Renal cortical epithelial cell (primary cell): ENCODE measurements around the gene PCDHA2. TPM values are rescaled to one million over a fixed set of nuclear protein-coding genes. Genes with fewer than 3 reads are reported as not detected.
A peak's percentile ranks its signal among the peaks of the same experiment; 100 is the strongest.
"Not testable (repeated sequence)": the region's sequence is repeated elsewhere in the genome, so short reads cannot be mapped to it uniquely, and the experiment has no call there.

Experiments used
- DNase-seq: peaks from one replicate; pipeline ENCODE4 v3.0.0-alpha.2; 2011; ENCODE audit warnings: low read depth
- total RNA-seq: library from RNA; depleted of rRNA; stranded (reverse); fragments of >200 nt; gene quantifications from 2 replicates; pipeline ENCODE4 v1.2.3, GENCODE V29; 2014

The PCDHA2 gene
- total RNA-seq, 1 donor from 2014 or later, result 0.35 TPM

- DNase-seq, result no peak
These were observed 27.0 kb downstream of the PCDHA2 start, which contains the start of gene PCDHA5 for GRCh38 chr5:140821375-140822280. TSS of gene PCDHA5 (plus strand) at chr5:140821613.

GRCh38 chr5:140822281-140822629, 27.6 kb downstream of the PCDHA2 start:
- no peak for DNase-seq

- not testable (repeated sequence) for DNase-seq
These were observed 28.3 kb downstream of the PCDHA2 start for GRCh38 chr5:140822969-140823368.

- DNase-seq, result no peak
These were observed 28.8 kb downstream of the PCDHA2 start for GRCh38 chr5:140823475-140823874.

GRCh38 chr5:140827704-140828361, 33.2 kb downstream of the PCDHA2 start, which contains the start of gene PCDHA6:
TSS of gene PCDHA6 (plus strand) at chr5:140827960. CDS start at chr5:140828092, 132 bp downstream.
- DNase-seq, result no peak

- no peak for DNase-seq
These were observed 33.7 kb downstream of the PCDHA2 start for GRCh38 chr5:140828362-140828737.

GRCh38 chr5:140829511-140830501, 35.2 kb downstream of the PCDHA2 start:
- not testable (repeated sequence) for DNase-seq

- peak; percentile 6 for DNase-seq
These were observed 39.3 kb downstream of the PCDHA2 start, which contains the start of gene PCDHA7 for GRCh38 chr5:140833993-140834392. TSS of gene PCDHA7 (plus strand) at chr5:140834269. CDS start at chr5:140834384, 115 bp downstream.

GRCh38 chr5:140834439-140835008, 39.9 kb downstream of the PCDHA2 start:
- not testable (repeated sequence) for DNase-seq

GRCh38 chr5:140835622-140836510, 41.2 kb downstream of the PCDHA2 start:
- no peak for DNase-seq

GRCh38 chr5:140840978-140841962, 46.6 kb downstream of the PCDHA2 start, which contains the start of gene PCDHA8:
TSS of gene PCDHA8 (plus strand) at chr5:140841187. CDS start at chr5:140841322, 135 bp downstream.
- DNase-seq, result no peak

- no peak for DNase-seq
These were observed 48.4 kb downstream of the PCDHA2 start for GRCh38 chr5:140842798-140843733.

Other genes starting within 250 kb of the PCDHA2 start
- 0.17 and 0.80 TPM in 2 replicates for gene EIF4EBP3, start 247.2 kb upstream of the PCDHA2 start, total RNA-seq
- 28.2 and 48.1 TPM in 2 replicates for gene SRA1, start 237.4 kb upstream of the PCDHA2 start, total RNA-seq
- gene APBB3, start 230.3 kb upstream of the PCDHA2 start, total RNA-seq, result 5.2 and 21.5 TPM in 2 replicates
- gene SLC35A4, start 230.0 kb upstream of the PCDHA2 start, total RNA-seq, result 28.7 and 85.2 TPM in 2 replicates
- 5.3 TPM in 1 of 2 replicates, not detected in the other for gene CD14, start 161.7 kb upstream of the PCDHA2 start, total RNA-seq
- 10.9 and 18.9 TPM in 2 replicates for gene TMCO6, start 155.4 kb upstream of the PCDHA2 start, total RNA-seq
- 33.0 and 35.6 TPM in 2 replicates for gene NDUFA2, start 147.2 kb upstream of the PCDHA2 start, total RNA-seq
- gene IK, start 147.0 kb upstream of the PCDHA2 start, total RNA-seq, result 73.3 and 168 TPM in 2 replicates
- 43.3 and 58.7 TPM in 2 replicates for gene WDR55, start 129.9 kb upstream of the PCDHA2 start, total RNA-seq
- 0.35 and 0.55 TPM in 2 replicates for gene DND1, start 121.3 kb upstream of the PCDHA2 start, total RNA-seq
- 72.2 and 80.2 TPM in 2 replicates for gene HARS1, start 103.5 kb upstream of the PCDHA2 start, total RNA-seq
- gene HARS2, start 103.4 kb upstream of the PCDHA2 start, total RNA-seq, result 40.4 and 51.1 TPM in 2 replicates
- 61.0 and 63.1 TPM in 2 replicates for gene ZMAT2, start 94.4 kb upstream of the PCDHA2 start, total RNA-seq
- 0.10 and 0.35 TPM in 2 replicates for gene PCDHA1, start 8.7 kb upstream of the PCDHA2 start, total RNA-seq
- 0.17 and 1.3 TPM in 2 replicates for gene PCDHA3, start 6.2 kb downstream of the PCDHA2 start, total RNA-seq
- 4.2 and 9.6 TPM in 2 replicates for gene PCDHA4, start 12.2 kb downstream of the PCDHA2 start, total RNA-seq
- gene PCDHA5, start 26.8 kb downstream of the PCDHA2 start, total RNA-seq, result 0.94 TPM in 1 of 2 replicates, not detected in the other
- 1.0 and 7.2 TPM in 2 replicates for gene PCDHA6, start 33.1 kb downstream of the PCDHA2 start, total RNA-seq
- 0.87 and 1.4 TPM in 2 replicates for gene PCDHA7, start 39.4 kb downstream of the PCDHA2 start, total RNA-seq
- 1.3 TPM in 1 of 2 replicates, not detected in the other for gene PCDHA8, start 46.3 kb downstream of the PCDHA2 start, total RNA-seq
- 0.99 TPM in 1 of 2 replicates, not detected in the other for gene PCDHA9, start 53.5 kb downstream of the PCDHA2 start, total RNA-seq
- gene PCDHA10, start 61.0 kb downstream of the PCDHA2 start, total RNA-seq, result 1.6 and 12.3 TPM in 2 replicates
- gene PCDHA11, start 74.1 kb downstream of the PCDHA2 start, total RNA-seq, result 1.6 and 5.4 TPM in 2 replicates
- 2.4 and 7.8 TPM in 2 replicates for gene PCDHA12, start 80.5 kb downstream of the PCDHA2 start, total RNA-seq
- 0.69 and 2.2 TPM in 2 replicates for gene PCDHA13, start 87.3 kb downstream of the PCDHA2 start, total RNA-seq
- 0.52 and 2.7 TPM in 2 replicates for gene PCDHAC1, start 131.4 kb downstream of the PCDHA2 start, total RNA-seq
- 1.0 and 1.1 TPM in 2 replicates for gene PCDHAC2, start 171.6 kb downstream of the PCDHA2 start, total RNA-seq